GM19467 (cell line): ENCODE measurements around the gene VASH1.
A peak's percentile ranks its signal among the peaks of the same experiment; 100 is the strongest.
"Not testable (repeated sequence)": the region's sequence is repeated elsewhere in the genome, so short reads cannot be mapped to it uniquely, and the experiment has no call there.

ENCODE experiments used
- ATAC-seq: cut with Tn5 transposase; IDR thresholded peaks from one replicate; pipeline ENCODE4 v1.9.1; 2021; ENCODE audit warnings: mild to moderate bottlenecking, moderate library complexity; ENCODE audit not compliant: unreplicated experiment

The VASH1 gene

DNA sequence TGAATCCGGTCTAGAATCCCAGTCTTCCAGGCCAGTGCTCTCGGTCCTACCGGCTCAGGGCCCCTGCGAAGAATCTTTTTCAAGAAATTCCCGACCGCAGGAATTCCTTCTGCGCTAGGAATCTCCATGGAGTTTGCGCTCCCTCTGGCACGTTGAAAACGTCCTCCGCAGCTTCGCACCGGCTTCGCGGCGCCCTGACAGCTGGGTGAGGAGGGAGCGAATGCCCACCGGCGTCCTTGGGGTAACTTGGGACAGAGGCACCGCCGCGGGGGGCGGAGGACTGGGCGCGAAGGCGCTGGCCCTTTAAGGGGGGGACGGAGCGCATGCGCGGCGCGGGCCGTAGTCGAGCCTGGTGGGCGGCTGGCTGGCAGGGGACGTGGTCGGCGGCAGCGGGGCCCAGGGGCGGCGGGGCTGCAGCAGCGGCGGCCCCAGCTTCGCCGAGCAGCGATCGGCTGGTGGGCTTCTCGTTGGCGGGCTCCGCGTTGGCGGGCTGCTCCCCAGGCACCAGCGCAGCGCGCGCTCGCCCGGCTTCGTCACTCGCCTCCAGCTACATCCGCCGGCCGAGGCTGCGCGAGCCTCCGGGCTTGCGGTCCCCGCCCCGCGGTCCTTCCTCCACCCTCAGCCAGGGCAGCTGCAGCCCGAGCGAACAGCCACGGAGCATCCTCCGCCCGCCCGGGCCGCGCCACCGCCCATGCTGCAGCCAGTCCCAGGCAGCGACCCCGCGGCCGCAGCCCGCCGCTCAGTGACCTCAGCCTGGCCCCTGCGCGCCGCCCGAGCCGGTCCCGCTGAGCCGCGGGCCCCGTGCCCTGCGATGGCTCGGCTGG, at the start of gene VASH1:
TSS of gene VASH1 (plus strand) at position 333 of the 824 bp plus-strand sequence. CDS start 1,354 bp downstream, outside the sequence.
- peak; percentile 82 for ATAC-seq

GRCh38 chr14:76713121-76713520, 48.1 kb upstream of the VASH1 start:
- no peak for ATAC-seq

DNA sequence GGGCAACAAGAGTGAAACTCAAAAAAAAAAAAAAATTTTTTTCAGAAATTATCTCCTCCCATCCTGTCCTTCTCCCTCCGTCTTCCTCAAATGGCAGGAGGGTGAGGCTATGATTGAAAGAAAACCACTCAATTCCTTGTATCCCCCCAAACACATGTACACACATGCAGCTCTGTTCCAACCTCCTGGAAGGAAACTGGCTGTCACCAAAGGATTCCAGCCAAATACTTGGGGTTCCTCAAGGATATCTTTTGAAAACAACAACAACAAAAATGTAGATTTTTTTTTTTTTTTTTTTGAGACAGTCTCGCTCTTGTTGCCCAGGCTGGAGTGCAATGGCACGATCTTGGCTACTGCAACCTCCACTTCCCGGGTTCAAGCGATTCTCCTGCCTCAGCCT, 46.8 kb upstream of the VASH1 start:
- no peak for ATAC-seq

GRCh38 chr14:76715101-76715500, 46.2 kb upstream of the VASH1 start:
- ATAC-seq = no peak

DNA sequence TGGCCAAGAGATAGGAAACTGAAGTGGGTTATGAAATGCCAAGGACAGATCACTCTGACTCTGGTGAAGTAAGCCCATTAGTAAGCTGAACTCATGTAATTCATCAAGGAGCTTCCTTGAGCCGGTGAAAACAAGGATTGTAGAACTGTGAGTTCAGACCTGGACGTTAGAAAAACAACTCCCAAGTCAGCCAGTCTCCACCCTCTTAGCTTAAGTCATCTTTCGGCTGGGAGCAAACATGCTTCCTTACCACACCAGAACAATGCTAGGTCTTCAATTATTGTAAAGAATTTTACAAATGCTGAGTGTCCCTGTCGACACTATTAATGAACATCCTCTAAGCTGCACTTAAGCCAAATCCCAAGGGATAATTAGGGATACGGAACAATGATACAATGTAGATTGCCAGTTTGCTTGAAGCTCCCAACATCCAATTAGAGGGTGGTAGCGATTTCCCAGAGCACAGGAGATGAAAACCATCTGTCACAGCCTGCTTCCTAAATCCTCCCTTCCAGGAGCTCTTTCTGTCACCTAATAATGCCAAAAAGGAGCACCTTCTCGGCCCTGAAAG, 45.7 kb upstream of the VASH1 start:
- no peak for ATAC-seq

GRCh38 chr14:76716285-76716684, 45.0 kb upstream of the VASH1 start:
- no peak for ATAC-seq

DNA sequence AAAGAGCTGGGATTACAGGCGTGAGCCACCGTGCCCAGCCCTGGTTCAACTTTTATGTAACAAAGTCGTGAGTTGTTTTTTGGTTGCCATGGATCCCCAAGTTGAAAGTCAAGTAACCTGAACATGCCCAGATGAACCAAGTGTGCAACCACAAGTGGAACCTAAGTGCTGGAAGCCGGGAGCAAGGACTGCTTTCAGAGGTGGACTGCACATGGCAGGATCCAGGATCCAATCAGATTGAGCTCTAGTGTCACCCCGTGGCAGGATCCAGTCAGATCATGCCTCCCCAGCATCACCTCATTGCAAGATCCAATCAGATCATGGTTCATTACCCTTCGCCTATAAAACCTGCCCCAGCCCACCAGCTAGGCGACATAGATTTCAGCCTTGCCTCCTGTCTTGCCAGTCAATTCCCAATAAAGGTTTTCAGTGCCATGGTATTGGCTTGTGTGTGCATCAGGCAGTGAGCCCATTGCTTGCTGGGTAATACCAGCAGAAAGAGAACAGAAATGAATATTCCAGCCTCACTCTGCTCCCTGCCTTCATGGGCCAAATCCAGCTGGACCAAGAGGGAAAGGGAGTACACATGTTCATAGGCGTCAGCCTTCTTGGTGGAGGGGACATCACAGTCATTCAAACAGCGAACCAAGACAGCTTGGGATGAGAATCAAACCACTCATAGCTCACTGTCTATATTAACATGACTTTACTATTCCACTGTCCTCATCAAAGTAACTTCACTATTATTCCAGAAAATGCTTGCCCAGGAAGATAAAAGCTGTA, 43.6 kb upstream of the VASH1 start:
- no peak for ATAC-seq

DNA sequence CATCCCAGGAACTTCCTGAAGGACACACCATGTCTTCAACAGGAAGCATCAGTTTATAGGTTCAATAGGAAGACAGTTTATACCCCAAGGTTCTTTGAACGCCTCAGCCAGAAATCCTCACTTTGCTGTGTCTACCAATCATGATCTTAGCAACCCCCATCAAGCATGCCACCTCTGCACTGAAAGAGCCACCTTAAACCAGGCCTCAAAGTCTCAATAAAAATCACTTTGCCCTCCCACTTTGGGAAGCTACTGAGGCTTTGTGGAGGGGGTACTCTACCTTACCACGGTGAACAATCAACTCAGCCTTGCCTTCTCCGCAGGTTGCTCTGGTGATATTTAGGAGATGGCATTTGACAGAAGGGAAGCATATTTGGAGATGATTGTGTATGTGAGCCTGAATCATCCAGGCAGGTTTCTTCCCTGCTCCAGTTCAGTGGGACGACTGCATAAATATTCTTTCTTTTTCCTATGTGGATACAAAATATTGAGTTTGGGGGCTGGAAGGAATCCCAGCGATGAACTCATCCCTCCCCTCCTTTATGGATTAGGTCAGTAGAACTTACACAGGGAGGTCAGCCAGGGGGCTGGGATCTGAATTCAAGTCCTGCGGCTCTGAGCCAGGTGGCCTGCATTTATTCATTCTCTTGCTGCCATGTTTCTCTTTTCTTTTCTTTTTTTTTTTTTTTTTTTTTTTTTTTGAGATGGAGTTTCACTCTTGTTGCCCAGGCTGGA, 42.8 kb upstream of the VASH1 start:
- ATAC-seq = no peak

GRCh38 chr14:76719666-76720065, 41.6 kb upstream of the VASH1 start:
- no peak for ATAC-seq

DNA sequence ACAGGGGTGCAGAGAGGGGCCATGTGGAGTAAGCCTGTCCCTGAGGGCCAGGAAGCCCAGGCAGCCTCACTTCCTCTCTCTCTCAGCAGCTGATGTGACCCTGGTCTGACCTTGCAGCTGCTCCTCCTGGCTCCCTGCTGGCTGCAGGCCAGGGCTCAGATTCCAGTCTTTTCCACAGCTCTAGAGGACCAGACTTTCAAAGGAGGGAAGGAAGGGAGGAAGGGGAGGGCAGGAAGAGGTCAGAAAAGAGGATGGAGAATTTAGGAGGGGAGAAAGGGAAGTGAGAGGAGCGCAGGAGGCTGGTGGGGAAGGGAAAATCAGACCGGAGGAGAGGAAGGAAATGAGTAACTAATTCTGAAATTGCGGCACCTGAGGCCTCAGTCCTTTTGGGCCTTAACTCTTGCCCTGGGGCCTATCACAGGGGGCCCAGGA, 40.9 kb upstream of the VASH1 start:
- peak; percentile 60 for ATAC-seq

DNA sequence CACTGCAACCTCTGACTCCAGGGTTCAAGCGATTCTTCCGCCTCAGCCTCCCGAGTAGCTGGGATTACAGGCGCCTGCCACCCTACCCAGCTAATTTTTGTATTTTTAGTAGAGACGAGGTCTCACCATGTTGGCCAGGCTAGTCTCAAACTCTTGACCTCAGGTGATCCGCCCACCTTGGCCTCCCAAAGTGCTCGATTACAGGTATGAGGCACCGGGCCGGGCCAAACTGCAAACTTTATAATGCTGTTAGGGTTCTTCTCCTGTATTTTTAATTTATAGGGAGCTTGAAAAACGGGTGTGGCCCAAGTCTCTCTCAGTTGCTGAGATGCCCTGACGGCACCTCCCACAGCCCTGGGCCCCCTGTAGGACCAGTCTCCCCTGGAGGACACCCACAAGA, 39.8 kb upstream of the VASH1 start:
- ATAC-seq = not testable (repeated sequence)

DNA sequence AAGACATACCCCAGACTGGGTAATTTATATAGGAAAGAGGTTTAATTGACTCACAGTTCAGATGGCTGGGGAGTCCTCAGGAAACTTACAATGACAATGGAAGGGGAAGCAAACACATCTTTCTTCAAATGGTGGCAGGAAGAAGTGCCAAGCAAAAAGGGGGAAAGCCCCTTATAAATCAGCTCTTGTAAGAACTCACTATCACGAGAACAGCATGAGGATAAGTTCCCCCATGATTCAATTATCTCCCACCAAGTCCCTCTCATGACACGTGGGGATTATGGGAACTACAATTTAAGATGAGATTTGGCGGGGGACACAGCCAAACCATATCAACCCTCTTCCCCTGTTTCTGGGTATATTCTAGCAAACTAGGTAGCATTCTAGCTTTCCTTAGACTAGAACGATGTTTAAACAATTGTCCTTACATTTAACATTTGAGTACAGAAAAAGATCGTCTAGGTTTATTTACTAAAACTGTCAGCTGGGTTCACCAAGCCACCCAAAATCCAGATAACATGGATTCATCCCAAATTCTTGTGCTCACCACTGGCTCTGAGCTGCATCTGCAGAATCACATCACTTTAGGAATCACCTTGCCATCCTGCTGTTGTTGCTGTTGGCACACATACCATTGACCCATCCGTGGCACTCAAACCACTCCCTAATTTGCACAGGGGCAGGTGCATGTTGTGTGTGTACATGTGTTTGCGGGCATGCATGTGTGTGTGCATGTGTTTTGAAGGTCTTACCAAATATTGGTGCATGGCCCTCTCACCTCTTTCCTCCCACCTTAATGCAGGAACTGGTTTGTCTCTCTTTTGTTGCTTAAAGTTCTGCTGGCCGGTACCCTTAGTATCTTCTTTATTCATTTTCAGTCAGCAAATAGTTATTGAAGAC, 36.4 kb upstream of the VASH1 start:
- ATAC-seq = no peak

GRCh38 chr14:76726551-76726970, 34.7 kb upstream of the VASH1 start:
- ATAC-seq = no peak

DNA sequence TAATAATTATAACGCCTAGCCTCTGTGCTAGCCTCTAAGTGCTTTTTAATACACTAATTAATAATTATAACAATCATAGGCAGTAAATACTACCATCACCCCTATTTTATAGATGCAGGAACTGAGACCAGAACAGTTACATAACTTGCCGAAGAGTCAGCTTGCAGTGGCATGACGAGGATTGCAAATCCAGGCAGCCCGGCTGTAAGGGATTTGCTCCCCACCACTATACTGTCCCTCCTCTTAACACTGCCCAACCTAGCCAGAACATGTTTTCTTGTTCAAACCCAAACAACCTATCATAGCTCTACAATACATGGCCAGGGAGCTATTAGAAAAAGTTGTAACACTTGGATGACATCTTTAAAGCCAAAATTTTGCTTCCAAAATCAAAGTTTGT, 33.9 kb upstream of the VASH1 start:
- no peak for ATAC-seq

GRCh38 chr14:76727901-76728300, 33.4 kb upstream of the VASH1 start:
- no peak for ATAC-seq

DNA sequence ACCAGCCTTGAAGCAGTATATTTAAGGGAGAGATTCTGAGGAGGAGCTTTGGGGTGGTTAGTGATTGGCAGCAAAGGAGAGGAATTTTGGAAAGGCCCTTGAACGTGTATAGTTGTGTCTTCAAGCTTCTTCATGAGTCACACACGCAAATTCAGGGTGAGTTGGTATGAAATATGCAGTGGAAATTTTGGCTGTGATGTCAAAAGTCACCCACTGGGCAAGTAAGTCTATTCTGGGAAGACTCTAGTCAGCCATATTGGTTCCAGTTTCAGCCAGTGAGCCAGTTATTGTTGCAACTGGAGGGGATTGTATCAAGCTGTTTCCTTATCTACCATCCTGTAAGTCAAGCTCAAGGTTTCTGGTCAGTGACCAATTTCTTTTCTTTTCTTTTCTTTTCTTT, 32.0 kb upstream of the VASH1 start:
- ATAC-seq = no peak

- ATAC-seq = no peak
These were observed 31.2 kb upstream of the VASH1 start for GRCh38 chr14:76729953-76730505.

DNA sequence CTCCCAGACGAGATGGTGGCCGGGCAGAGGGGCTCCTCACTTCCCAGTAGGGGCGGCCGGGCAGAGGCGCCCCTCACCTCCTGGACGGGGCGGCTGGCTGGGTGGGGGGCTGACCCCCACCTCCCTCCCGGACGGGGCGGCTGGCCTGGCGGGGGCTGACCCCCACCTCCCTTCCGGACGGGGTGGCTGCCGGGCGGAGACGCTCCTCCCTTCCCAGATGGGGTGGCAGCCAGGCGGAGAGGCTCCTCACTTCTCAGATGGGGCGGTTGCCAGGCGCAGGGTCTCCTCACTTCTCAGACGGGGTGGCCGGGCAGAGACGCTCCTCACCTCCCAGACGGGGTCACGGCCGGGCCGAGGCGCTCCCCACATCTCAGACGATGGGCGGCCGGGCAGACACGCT, 26.8 kb upstream of the VASH1 start:
- ATAC-seq = not testable (repeated sequence)

- no peak for ATAC-seq
These were observed 24.8 kb upstream of the VASH1 start for GRCh38 chr14:76736514-76736913.

GRCh38 chr14:76741074-76741473, 20.2 kb upstream of the VASH1 start:
- ATAC-seq = no peak
